ENCODE measurements around the gene BACH2. TPM values are rescaled to one million over a fixed set of nuclear protein-coding genes. Genes with fewer than 3 reads are reported as not detected.
"Not testable (repeated sequence)": the region's sequence is repeated elsewhere in the genome, so short reads cannot be mapped to it uniquely, and the experiment has no call there.

The BACH2 gene
- total RNA-seq, 1 donor, result 3.6 TPM

DNA sequence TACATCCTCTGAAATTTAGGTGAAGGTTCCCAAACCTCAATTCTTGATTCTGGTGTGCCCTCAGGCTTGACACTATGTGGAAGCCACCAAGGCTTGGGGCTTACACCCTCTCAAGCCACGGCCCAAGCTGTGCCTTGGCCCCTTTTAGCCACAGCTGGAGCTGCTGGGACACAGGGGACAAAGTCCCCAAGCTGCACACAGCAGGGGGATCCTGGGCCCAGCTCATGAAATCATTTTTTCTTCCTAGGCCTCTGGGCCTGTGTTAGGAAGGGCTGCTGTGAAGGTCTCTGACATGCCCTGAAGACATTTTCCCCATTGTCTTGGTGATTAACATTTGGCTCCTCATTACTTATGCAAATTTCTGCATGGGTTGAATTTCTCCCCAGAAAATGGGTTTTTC is 37.3 kb upstream of the BACH2 start:
- Histone ChIP-seq H3K27ac (ENCODE audit: low read depth, low read length) (no peak overlapping the region), H3K9me3 (ENCODE audit: low read depth, low read length) (no peaks in the 10 kb centered on the region), H2AFZ (ENCODE audit: low read length) (no peak overlapping the region), H4K20me1 (ENCODE audit: insufficient read depth, low read length) (no peaks in the 10 kb centered on the region), H3K79me2 (ENCODE audit: insufficient read depth, low read length) (no peaks in the 10 kb centered on the region), H3K36me3 (ENCODE audit: insufficient read depth, low read length) (no peaks in the 10 kb centered on the region), H3K4me2 (ENCODE audit: insufficient read depth, low read length) (no peak overlapping the region), H3K4me1 (ENCODE audit: insufficient read depth, low read length) (peaks cover 4% of the 10 kb centered on the region), H3K27me3 (ENCODE audit: insufficient read depth, low read length) (no peaks in the 10 kb centered on the region), H3K4me3 (ENCODE audit: insufficient read depth, low read length) (no peak overlapping the region)
- DNase-seq (ENCODE audit: insufficient read length, low spot score, missing footprints), result no peak
- TF ChIP-seq, protein P1, sequence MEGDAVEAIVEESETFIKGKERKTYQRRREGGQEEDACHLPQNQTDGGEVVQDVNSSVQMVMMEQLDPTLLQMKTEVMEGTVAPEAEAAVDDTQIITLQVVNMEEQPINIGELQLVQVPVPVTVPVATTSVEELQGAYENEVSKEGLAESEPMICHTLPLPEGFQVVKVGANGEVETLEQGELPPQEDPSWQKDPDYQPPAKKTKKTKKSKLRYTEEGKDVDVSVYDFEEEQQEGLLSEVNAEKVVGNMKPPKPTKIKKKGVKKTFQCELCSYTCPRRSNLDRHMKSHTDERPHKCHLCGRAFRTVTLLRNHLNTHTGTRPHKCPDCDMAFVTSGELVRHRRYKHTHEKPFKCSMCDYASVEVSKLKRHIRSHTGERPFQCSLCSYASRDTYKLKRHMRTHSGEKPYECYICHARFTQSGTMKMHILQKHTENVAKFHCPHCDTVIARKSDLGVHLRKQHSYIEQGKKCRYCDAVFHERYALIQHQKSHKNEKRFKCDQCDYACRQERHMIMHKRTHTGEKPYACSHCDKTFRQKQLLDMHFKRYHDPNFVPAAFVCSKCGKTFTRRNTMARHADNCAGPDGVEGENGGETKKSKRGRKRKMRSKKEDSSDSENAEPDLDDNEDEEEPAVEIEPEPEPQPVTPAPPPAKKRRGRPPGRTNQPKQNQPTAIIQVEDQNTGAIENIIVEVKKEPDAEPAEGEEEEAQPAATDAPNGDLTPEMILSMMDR (IDR thresholded peaks at IDR 0.05; ENCODE audit: extremely low read depth, low read depth, low read length), result no peak

DNA sequence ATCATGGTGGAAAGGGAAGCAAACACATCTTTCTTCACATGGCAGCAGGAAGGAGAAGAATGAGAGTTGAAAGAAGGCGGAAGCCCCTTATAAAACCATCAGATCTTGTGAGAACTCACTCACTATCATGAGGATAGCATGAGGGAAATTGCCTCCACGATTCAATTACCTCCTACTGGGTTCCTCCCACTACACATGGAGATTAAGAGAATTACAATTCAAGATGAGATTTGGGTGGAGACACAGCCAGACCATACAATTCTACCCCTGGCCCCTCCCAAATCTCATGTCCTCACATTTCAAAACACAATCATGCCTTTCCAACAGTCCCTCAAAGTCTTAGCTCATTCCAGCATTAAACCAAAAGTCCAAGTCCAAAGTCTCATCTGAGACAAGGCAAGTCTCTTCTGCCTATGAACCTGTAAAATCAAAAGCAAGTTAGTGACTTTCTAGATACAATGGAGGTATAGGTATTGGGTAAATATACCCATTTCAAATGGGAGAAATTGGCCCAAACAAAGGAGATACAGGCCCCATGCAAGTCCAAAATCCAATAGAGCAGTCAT is 36.4 kb upstream of the BACH2 start:
- not testable (repeated sequence) for H3K27ac ChIP-seq (ENCODE audit: low read depth, low read length); H3K27me3 ChIP-seq (ENCODE audit: insufficient read depth, low read length); H3K36me3 ChIP-seq (ENCODE audit: insufficient read depth, low read length); H3K4me1 ChIP-seq (ENCODE audit: insufficient read depth, low read length); H3K9me3 ChIP-seq (ENCODE audit: low read depth, low read length); H2AFZ ChIP-seq (ENCODE audit: low read length); H3K79me2 ChIP-seq (ENCODE audit: insufficient read depth, low read length); H4K20me1 ChIP-seq (ENCODE audit: insufficient read depth, low read length); DNase-seq (ENCODE audit: insufficient read length, low spot score, missing footprints); H3K4me2 ChIP-seq (ENCODE audit: insufficient read depth, low read length); H3K4me3 ChIP-seq (ENCODE audit: insufficient read depth, low read length)

DNA sequence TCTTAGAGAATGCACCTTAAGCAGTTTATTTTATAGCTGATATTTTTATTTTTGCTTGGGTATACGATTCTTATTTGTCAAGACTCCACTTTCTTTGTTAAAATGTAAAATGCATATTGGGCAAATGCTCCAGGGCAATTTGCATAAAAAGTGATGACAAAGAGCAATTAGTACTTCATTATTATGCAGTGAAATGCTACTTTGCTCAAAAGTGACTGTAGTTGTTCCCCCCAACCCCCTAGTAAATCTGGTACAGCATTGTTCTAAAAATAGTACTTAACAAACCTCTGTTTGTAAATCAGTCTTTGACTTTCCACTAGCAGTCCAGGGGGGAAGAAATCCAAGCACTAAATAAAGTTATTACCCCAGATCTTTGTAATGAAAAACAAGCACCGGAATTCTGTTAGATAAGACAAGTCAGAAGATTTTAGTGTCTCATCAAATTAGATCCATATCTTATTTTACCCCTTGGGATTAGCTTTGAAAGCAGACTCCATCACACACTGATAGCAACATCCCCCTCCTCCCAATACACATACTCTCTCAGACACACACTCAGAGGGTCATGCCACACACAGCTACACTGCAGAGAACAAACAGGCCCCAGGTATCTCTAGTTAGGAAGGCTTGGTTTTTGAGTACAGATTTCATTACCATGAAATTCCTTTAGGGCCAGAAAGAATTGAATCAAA is 32.9 kb upstream of the BACH2 start:
- TF ChIP-seq, protein P1 (IDR thresholded peaks at IDR 0.05; ENCODE audit: extremely low read depth, low read depth, low read length), result no peak
- H3K27me3 ChIP-seq (ENCODE audit: insufficient read depth, low read length), result no peaks in the 10 kb centered on the region
- no peak overlapping the region for H3K4me3 ChIP-seq (ENCODE audit: insufficient read depth, low read length)
- no peak overlapping the region for H3K27ac ChIP-seq (ENCODE audit: low read depth, low read length)
- no peak overlapping the region for H3K4me2 ChIP-seq (ENCODE audit: insufficient read depth, low read length)
- H2AFZ ChIP-seq (ENCODE audit: low read length), result no peak overlapping the region
- H3K79me2 ChIP-seq (ENCODE audit: insufficient read depth, low read length), result no peaks in the 10 kb centered on the region
- no peaks in the 10 kb centered on the region for H3K9me3 ChIP-seq (ENCODE audit: low read depth, low read length)
- H3K4me1 ChIP-seq (ENCODE audit: insufficient read depth, low read length), result no peaks in the 10 kb centered on the region
- no peak for DNase-seq (ENCODE audit: insufficient read length, low spot score, missing footprints)
- no peaks in the 10 kb centered on the region for H4K20me1 ChIP-seq (ENCODE audit: insufficient read depth, low read length)
- no peaks in the 10 kb centered on the region for H3K36me3 ChIP-seq (ENCODE audit: insufficient read depth, low read length)

DNA sequence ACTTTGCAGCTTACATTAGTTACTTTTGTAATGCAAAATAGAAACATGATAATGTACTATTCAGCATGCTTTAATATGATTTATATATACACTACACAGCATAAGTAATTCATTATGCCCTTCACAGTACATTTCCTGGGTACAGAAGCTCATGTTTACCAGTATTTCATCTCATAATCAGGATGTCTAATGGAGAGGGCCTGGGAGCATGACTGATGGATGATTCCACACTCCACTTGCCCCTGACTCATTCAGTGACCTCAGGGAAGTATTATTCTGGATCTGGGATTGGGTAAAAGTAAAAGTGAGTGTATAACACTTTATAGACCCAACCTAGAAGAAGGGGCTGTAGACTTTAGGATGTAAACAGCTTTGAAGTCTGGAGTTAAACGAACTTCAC is 31.4 kb upstream of the BACH2 start:
- Histone ChIP-seq H3K4me3 (ENCODE audit: insufficient read depth, low read length) (no peak overlapping the region), H4K20me1 (ENCODE audit: insufficient read depth, low read length) (no peaks in the 10 kb centered on the region), H3K4me2 (ENCODE audit: insufficient read depth, low read length) (no peak overlapping the region), H3K27ac (ENCODE audit: low read depth, low read length) (no peak overlapping the region), H3K36me3 (ENCODE audit: insufficient read depth, low read length) (no peaks in the 10 kb centered on the region), H3K9me3 (ENCODE audit: low read depth, low read length) (no peaks in the 10 kb centered on the region), H3K79me2 (ENCODE audit: insufficient read depth, low read length) (no peaks in the 10 kb centered on the region), H2AFZ (ENCODE audit: low read length) (no peak overlapping the region), H3K27me3 (ENCODE audit: insufficient read depth, low read length) (no peaks in the 10 kb centered on the region), H3K4me1 (ENCODE audit: insufficient read depth, low read length) (no peaks in the 10 kb centered on the region)
- TF ChIP-seq, protein P1 (IDR thresholded peaks at IDR 0.05; ENCODE audit: extremely low read depth, low read depth, low read length), result no peak
- DNase-seq (ENCODE audit: insufficient read length, low spot score, missing footprints), result no peak
